SK-N-SH treated with all-trans-retinoic acid at 6 μM for 48 hours (cell line): ENCODE results near the gene RAB3A.
A peak's percentile ranks its signal among the peaks of the same experiment; 100 is the strongest.
"Not testable (repeated sequence)": the region's sequence is repeated elsewhere in the genome, so short reads cannot be mapped to it uniquely, and the experiment has no call there.

Experiments used
- ATAC-seq: fragments of 200-7000 bp; cut with Tn5 transposase; 3 replicates; pipeline ENCODE4 v1.9.1; 2020; ENCODE audit warnings: mild to moderate bottlenecking, moderate library complexity
- ARNTL ChIP-seq: fragments of 450-650 bp; formaldehyde crosslinking; IDR thresholded peaks from 2 replicates; pipeline ENCODE4 v1.5.0; 2020; ENCODE audit warnings: low read depth, mild to moderate bottlenecking, moderate library complexity, borderline replicate concordance
- BACH2 ChIP-seq: fragments of 250-450 bp; sonication (Bioruptor Pico); IDR thresholded peaks from 2 replicates; pipeline ENCODE4 v1.9.0; 2021; ENCODE audit warnings: mild to moderate bottlenecking, borderline replicate concordance
- CREB5 ChIP-seq: fragments of 250-450 bp; sonication (Bioruptor Pico); IDR thresholded peaks from 2 replicates; pipeline ENCODE4 v1.5.1; 2020; ENCODE audit warnings: low read depth, mild to moderate bottlenecking, moderate library complexity
- CSDC2 ChIP-seq: fragments of 250-450 bp; sonication (Bioruptor Pico); IDR thresholded peaks from 2 replicates; pipeline ENCODE4 v1.5.0; 2020; ENCODE audit warnings: mild to moderate bottlenecking, moderate library complexity
- ISL1 ChIP-seq: fragments of 250-450 bp; sonication (Bioruptor Pico); IDR thresholded peaks from 2 replicates; pipeline ENCODE4 v2.1.2; 2022; ENCODE audit warnings: mild to moderate bottlenecking, moderate library complexity
- OSR1 ChIP-seq: fragments of 250-450 bp; sonication (Bioruptor Pico); IDR thresholded peaks from 2 replicates; pipeline ENCODE4 v1.8.0; 2022; ENCODE audit warnings: moderate library complexity, mild to moderate bottlenecking, inconsistent platforms
- PATZ1 ChIP-seq: fragments of 250-450 bp; sonication (Bioruptor Pico); IDR thresholded peaks from 2 replicates; pipeline ENCODE4 v1.8.0; 2020; ENCODE audit warnings: mild to moderate bottlenecking, moderate library complexity, borderline replicate concordance
- POU6F1 ChIP-seq: fragments of 250-450 bp; sonication (Bioruptor Pico); IDR thresholded peaks from 2 replicates; pipeline ENCODE4 v1.8.0; 2021; ENCODE audit warnings: low read depth, mild to moderate bottlenecking, moderate library complexity, borderline replicate concordance
- RARB ChIP-seq: fragments of 250-450 bp; sonication (Bioruptor Pico); IDR thresholded peaks from 2 replicates; pipeline ENCODE4 v1.8.0; 2021; ENCODE audit warnings: mild to moderate bottlenecking, moderate library complexity
- TCF4 ChIP-seq: fragments of 250-450 bp; sonication (Bioruptor Pico); IDR thresholded peaks from 2 replicates; pipeline ENCODE4 v1.8.0; 2021; ENCODE audit warnings: mild to moderate bottlenecking, moderate library complexity, borderline replicate concordance
- TOX ChIP-seq: fragments of 250-450 bp; sonication (Bioruptor Pico); IDR thresholded peaks from 2 replicates; pipeline ENCODE4 v1.8.0; 2021; ENCODE audit warnings: mild to moderate bottlenecking, moderate library complexity, borderline replicate concordance
- TSHZ2 ChIP-seq: fragments of 250-450 bp; sonication (Bioruptor Pico); IDR thresholded peaks from 2 replicates; pipeline ENCODE4 v1.5.0; 2020; ENCODE audit warnings: mild to moderate bottlenecking, moderate library complexity
- ZFP3 ChIP-seq: fragments of 250-450 bp; sonication (Bioruptor Pico); IDR thresholded peaks from 2 replicates; pipeline ENCODE4 v1.5.0; 2020; ENCODE audit warnings: mild to moderate bottlenecking, moderate library complexity
- ZFP30 ChIP-seq: fragments of 450-650 bp; formaldehyde crosslinking; IDR thresholded peaks from 2 replicates; pipeline ENCODE4 v1.5.0; 2022; ENCODE audit warnings: mild to moderate bottlenecking, moderate library complexity
- ZNF70 ChIP-seq: fragments of 450-650 bp; formaldehyde crosslinking; IDR thresholded peaks from 2 replicates; pipeline ENCODE4 v1.5.0; 2020; ENCODE audit warnings: mild to moderate bottlenecking, moderate library complexity
- ZNF8 ChIP-seq: fragments of 450-650 bp; formaldehyde crosslinking; IDR thresholded peaks from 2 replicates; pipeline ENCODE4 v1.5.0; 2020; ENCODE audit warnings: mild to moderate bottlenecking, moderate library complexity

Gene RAB3A

GRCh38 chr19:18159810-18160209, 44.0 kb downstream of the RAB3A start (continued):
- TF ChIP-seq ARNTL (CRISPR knock-in tag), result no peak
- TF ChIP-seq ZFP30, result no peak
- no peak for TF ChIP-seq TOX (CRISPR knock-in tag)

GRCh38 chr19:18159059-18159616, 44.7 kb downstream of the RAB3A start:
- ATAC-seq, result not testable (repeated sequence)

- TF ChIP-seq ARNTL (CRISPR knock-in tag), result no peak
- TF ChIP-seq ZNF70 (CRISPR knock-in tag), result no peak
- no peak for TF ChIP-seq BACH2 (CRISPR knock-in tag)
- TF ChIP-seq OSR1 (CRISPR knock-in tag), result no peak
- no peak for TF ChIP-seq CREB5
- no peak for TF ChIP-seq ISL1 (CRISPR knock-in tag)
- no peak for TF ChIP-seq POU6F1 (CRISPR knock-in tag)
- no peak for TF ChIP-seq ZFP3 (CRISPR knock-in tag)
- TF ChIP-seq ZNF8, result no peak
- ATAC-seq, result no peak
These were observed 45.4 kb downstream of the RAB3A start for GRCh38 chr19:18158467-18158866.

- no peak for ATAC-seq
- TF ChIP-seq TCF4 (CRISPR knock-in tag) (0 out of 2 replicates have a peak, but pooled peaks have one; percentile 13), ZNF70 (CRISPR knock-in tag) (no peak)
These were observed 46.3 kb downstream of the RAB3A start for GRCh38 chr19:18157465-18158063.

GRCh38 chr19:18156841-18157464, 46.9 kb downstream of the RAB3A start:
- TF ChIP-seq TSHZ2 (CRISPR knock-in tag) (peak; percentile 53; the same call in 1 of the 2 replicates), PATZ1 (CRISPR knock-in tag) (0 out of 2 replicates have a peak, but pooled peaks have one; percentile 10), TCF4 (CRISPR knock-in tag) (peak; percentile 58; the same call in 1 of the 2 replicates), CSDC2 (no peak), RARB (CRISPR knock-in tag) (no peak), POU6F1 (CRISPR knock-in tag) (no peak)
- peak; percentile 30 for ATAC-seq
